A673 (cell line): Measurements from ENCODE around the gene NXT2. TPM values are rescaled to one million over a fixed set of nuclear protein-coding genes. Genes with fewer than 3 reads are reported as not detected.

Source experiments
- BruUV-seq: library from RNA; stranded (reverse); fragments of 400-500 nt; replicated peaks from 2 replicates; lab custom pipeline; 2021; lab: Mats Ljungman, UMichigan
- CTCF ChIA-PET: fragments of 300-600 bp; sonication (Branson Sonifier 250); formaldehyde crosslinking; loops from one replicate; lab custom pipeline; 2022; ENCODE audit warnings: antibody characterized with exemption; lab: Charles Lee
- POLR2A ChIA-PET: fragments of 300-600 bp; sonication (Branson Sonifier 250); formaldehyde crosslinking; loops from one replicate; lab custom pipeline; 2022; ENCODE audit warnings: antibody characterized with exemption; ENCODE audit not compliant: low non-redundant PET; lab: Charles Lee
- DNase-seq: peaks from one replicate; pipeline ENCODE4 v3.0.0-alpha.2; 2015; ENCODE audit warnings: low spot score
- H3K27ac ChIP-seq: fragments of 200-600 bp; sonication (generic); 2 replicates; pipeline ENCODE4 v1.5.1; 2016; ENCODE audit warnings: mixed run types, low read depth, mild to moderate bottlenecking, mixed read lengths, antibody characterized with exemption, low read length; ENCODE audit not compliant: poor library complexity, severe bottlenecking
- H3K27me3 ChIP-seq: fragments of 200-600 bp; sonication (generic); replicated peaks from 2 replicates; pipeline ENCODE4 v1.6.1; 2017; ENCODE audit warnings: mixed run types, low read depth, mild to moderate bottlenecking, mixed read lengths, antibody characterized with exemption, low read length; ENCODE audit not compliant: insufficient read depth, poor library complexity
- H3K36me3 ChIP-seq: fragments of 200-600 bp; sonication (generic); 2 replicates; pipeline ENCODE4 v1.6.1; 2016; ENCODE audit warnings: mixed run types, mild to moderate bottlenecking, mixed read lengths, antibody characterized with exemption, low read length; ENCODE audit not compliant: insufficient read depth, poor library complexity, severe bottlenecking
- H3K4me1 ChIP-seq: fragments of 200-600 bp; sonication (generic); 2 replicates; pipeline ENCODE4 v1.6.1; 2017; ENCODE audit warnings: mixed run types, mild to moderate bottlenecking, mixed read lengths, antibody characterized with exemption, low read length; ENCODE audit not compliant: insufficient read depth, poor library complexity, severe bottlenecking
- H3K4me3 ChIP-seq: fragments of 200-600 bp; sonication (generic); 2 replicates; pipeline ENCODE4 v1.5.1; 2016; ENCODE audit warnings: low read depth, mixed run types, mild to moderate bottlenecking, mixed read lengths, low read length; ENCODE audit not compliant: poor library complexity, severe bottlenecking
- H3K9me3 ChIP-seq: fragments of 200-600 bp; sonication (generic); 2 replicates; pipeline ENCODE4 v1.6.1; 2016; ENCODE audit warnings: mixed run types, low read depth, mild to moderate bottlenecking, mixed read lengths, antibody characterized with exemption, low read length; ENCODE audit not compliant: poor library complexity, severe bottlenecking
- CTCF ChIP-seq: fragments of 300-800, 200-600 bp; sonication (generic); conservative IDR thresholded peaks from 2 replicates; pipeline ENCODE4 v1.5.1; 2017; ENCODE audit warnings: low read depth, mild to moderate bottlenecking, antibody characterized with exemption, low read length, moderate library complexity, mixed read lengths
- EZH2 ChIP-seq: fragments of 200-600 bp; sonication (generic); IDR thresholded peaks from 2 replicates; pipeline ENCODE4 v1.6.1; 2017; ENCODE audit warnings: borderline replicate concordance, low read depth, mild to moderate bottlenecking, mixed read lengths, antibody characterized with exemption, low read length; ENCODE audit not compliant: poor library complexity, severe bottlenecking
- intact Hi-C: fragments of 100-400 bp; cut with micrococcal nuclease; formaldehyde crosslinking; loops from one replicate; pipeline ENCODE4 v1.10.0; 2022; ENCODE audit not compliant: unreplicated experiment
- total RNA-seq: library from RNA; stranded (reverse); gene quantifications from 2 replicates; pipeline ENCODE4 v1.2.3, GENCODE V29; 2021

Gene NXT2
- total RNA-seq, 1 experiment from 2014 or later: 11.6 TPM

GRCh38 chrX:109498434-109498833, 38.2 kb upstream of the NXT2 start:
- Histone ChIP-seq H3K27me3 (peaks cover 5% of the 10 kb centered on the region), H3K27ac (no peak overlapping the region), H3K9me3 (no peaks in the 10 kb centered on the region), H3K4me1 (no peaks in the 10 kb centered on the region), H3K36me3 (no peaks in the 10 kb centered on the region), H3K4me3 (no peak overlapping the region)
- no peak for DNase-seq
- ChIA-PET POLR2A (no interaction called here), CTCF (no interaction called here)
- intact Hi-C loops: no loop called here
- BruUV-seq: no TSS peak
- TF ChIP-seq CTCF: no peak
- TF ChIP-seq EZH2: no peak

- no peak for TF ChIP-seq CTCF
- POLR2A ChIA-PET: no interaction called here
- H3K4me1 ChIP-seq: no peaks in the 10 kb centered on the region
- DNase-seq: no peak
- intact Hi-C loops: no loop called here
- H3K4me3 ChIP-seq: no peak overlapping the region
- BruUV-seq: no TSS peak
- H3K36me3 ChIP-seq: no peaks in the 10 kb centered on the region
- H3K27ac ChIP-seq: no peak overlapping the region
- no peaks in the 10 kb centered on the region for H3K9me3 ChIP-seq
- CTCF ChIA-PET: no interaction called here
- H3K27me3 ChIP-seq: peaks cover 5% of the 10 kb centered on the region
Observed at GRCh38 chrX:109501176-109501575, 35.5 kb upstream of the NXT2 start.

- no peaks in the 10 kb centered on the region for H3K4me1 ChIP-seq
- BruUV-seq: no TSS peak
- peaks cover 22% of the 10 kb centered on the region for H3K27me3 ChIP-seq
- CTCF ChIA-PET: no interaction called here
- no peak overlapping the region for H3K27ac ChIP-seq
- no peak overlapping the region for H3K4me3 ChIP-seq
- no peaks in the 10 kb centered on the region for H3K36me3 ChIP-seq
- DNase-seq: no peak
- POLR2A ChIA-PET: no interaction called here
- no peak for TF ChIP-seq CTCF
- no peak for TF ChIP-seq EZH2
- intact Hi-C loops: no loop called here
- no peaks in the 10 kb centered on the region for H3K9me3 ChIP-seq
Observed at GRCh38 chrX:109508915-109509314, 27.7 kb upstream of the NXT2 start.
